GM21576 (cell line): Measurements from ENCODE around the gene ZNF652.
"Not testable (repeated sequence)": the region's sequence is repeated elsewhere in the genome, so short reads cannot be mapped to it uniquely, and the experiment has no call there.

Experiments used
- ATAC-seq: cut with Tn5 transposase; IDR thresholded peaks from one replicate; pipeline ENCODE4 v1.9.1; 2021; ENCODE audit warnings: mild to moderate bottlenecking, moderate library complexity; ENCODE audit not compliant: unreplicated experiment

Gene ZNF652

DNA sequence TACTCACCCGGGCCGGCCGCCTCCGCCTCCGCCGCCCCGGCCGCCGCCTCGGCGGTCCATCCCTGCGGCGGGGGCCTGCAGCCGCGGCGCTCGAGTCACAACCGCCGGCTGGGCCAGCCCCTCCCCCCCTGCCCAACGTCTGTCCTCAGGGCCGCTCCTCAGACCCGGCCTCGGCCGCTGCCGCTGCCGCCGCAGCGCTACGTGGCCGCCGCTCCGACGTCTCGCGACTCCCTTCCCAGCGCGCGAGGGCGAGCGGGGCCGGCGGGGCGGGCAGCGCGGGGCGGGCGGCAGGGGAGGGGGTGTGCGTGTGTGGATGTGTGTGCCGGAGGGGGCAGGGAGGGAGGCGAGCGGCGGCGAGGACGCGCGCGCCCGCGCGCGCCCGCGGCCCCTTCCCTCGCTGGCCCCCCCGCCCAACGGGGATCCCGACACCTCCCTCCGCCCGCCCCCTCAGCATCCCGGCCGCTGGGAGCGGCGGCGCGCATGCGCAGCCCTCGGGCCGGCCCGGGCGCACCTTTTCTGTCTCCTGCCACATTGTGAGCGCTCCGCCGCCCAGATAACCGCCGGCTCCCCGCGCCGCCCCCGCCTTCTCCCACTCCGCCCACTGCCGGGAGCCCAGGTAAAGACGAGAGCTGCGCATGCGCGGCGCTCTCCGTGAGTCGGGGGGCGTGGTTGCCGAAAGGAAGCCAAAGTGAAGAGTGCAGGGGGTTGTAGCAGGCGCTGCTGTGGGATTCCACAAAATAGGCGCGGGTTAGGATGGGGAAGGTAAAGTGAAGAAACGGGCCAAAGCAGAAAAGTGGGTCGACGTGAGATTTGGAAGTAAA, at the start of gene ZNF652:
Gene ZNF652 (minus strand): TSS at position 349 of the 821 bp plus-strand sequence. CDS start 44,525 bp downstream, outside the sequence.
- peak; percentile 47 for ATAC-seq

DNA sequence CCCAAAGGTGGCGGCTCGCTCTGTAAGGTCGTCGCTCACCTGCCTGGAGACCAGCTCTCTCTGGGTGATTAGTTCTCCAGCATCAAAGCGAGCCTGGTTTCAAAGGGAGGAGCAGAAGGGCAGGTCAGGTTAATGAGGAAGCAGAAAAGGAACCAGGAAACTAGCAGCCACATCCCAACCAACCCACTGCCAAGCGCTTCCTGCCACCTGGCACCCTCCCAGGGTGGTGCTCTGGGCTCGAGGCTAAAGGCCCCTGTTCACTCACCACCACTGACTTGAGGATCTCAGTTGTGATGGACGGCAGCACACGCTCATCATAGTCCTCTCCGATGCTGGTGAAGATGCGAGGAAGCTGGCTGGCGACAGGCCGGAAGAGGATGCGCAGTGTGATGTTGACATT, 47.0 kb upstream of the ZNF652 start:
- no peak for ATAC-seq

DNA sequence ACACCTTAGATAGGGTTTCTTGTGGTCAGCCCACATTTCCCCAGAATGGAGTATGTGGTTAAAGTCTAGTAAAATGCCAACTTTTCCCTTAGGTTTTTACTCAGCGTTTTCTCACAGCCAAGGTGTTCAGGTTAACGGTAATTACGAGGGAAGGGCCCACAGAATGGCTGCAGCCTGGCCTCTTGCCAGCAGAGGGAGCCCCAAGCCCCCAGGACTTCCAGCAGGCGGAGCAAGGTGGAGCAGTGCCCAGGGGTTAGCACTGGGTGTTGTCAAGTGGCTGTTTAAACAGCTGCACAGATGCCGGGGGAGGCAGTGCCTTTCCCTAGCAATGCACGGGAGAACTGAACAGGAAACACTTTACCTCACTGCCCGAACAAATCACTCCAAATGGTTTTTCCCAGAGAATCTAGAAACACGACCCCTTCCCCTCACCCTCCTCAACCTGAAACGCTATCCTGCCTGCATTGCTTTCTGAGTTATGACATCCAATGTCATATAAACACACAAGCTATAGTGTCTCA, 46.0 kb upstream of the ZNF652 start:
- peak; percentile 75 for ATAC-seq

DNA sequence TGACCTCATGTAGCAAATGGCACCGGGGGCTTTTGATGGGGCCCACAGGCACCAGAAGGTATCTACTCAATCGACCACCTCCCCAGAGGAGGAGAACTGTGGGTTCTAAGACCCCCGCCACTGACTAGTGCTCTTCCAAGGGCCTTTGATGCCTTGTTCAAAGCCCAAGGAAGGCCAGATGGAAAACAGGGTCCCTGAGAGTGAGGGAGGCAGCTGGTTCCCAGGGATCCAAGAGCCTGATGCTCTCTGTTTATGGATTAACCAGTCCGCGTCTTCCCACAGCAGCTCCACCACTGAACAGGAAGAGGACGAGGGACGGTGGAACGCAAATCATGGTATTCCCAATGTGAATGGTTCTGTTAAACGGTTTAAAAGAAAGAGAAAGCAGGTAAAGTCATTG, 45.0 kb upstream of the ZNF652 start:
- ATAC-seq = no peak

DNA sequence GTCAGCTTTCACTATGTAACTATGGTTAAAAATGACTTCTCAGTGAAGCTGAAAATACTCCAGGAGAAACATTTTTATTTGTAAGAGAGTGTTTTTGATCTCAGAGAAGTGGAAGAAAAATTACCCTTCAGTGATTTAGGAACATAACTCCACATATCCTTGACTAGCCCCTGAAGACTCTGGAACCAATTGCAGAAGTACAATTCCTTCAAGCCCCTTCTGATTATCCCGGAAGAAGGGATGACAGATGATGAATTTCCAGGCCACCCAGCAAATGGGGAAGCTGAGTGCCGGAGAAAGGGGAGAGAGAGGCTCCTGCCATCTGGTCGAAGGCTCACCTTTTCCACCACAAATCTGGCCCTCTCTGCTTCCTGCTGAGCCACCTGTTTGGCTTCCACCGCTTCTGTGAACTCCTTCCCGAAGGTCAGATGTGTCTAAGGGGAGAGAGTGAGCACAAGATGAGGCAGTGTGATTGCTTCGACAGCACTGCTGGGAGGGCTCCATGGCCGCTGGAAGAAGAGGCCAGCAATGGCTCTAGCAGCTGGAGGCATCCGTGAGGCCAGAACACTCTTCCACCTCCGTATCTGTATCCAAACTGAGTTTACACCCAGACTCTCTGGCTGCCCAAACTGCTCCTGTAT, 44.5 kb upstream of the ZNF652 start:
- no peak for ATAC-seq

DNA sequence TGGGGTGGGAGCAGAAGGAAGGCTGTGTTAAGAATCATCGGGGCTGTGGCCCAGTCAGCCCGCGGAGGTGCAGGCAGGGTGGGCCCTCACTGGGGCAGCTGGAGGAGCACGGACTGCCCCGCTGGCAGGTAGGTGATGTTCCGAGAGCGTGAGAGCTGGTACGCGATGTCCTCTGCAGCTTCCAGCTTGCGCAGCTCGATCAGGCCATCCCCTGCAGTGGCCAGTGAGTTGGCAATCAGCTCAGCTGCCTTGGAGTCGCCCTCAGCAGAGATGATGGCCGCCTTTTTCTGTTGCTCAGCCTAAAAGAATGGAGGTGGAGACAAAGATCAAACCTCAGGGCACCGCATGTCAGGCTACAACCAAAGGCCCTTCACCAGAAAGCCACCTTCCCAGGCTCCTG, 42.9 kb upstream of the ZNF652 start:
- no peak for ATAC-seq

DNA sequence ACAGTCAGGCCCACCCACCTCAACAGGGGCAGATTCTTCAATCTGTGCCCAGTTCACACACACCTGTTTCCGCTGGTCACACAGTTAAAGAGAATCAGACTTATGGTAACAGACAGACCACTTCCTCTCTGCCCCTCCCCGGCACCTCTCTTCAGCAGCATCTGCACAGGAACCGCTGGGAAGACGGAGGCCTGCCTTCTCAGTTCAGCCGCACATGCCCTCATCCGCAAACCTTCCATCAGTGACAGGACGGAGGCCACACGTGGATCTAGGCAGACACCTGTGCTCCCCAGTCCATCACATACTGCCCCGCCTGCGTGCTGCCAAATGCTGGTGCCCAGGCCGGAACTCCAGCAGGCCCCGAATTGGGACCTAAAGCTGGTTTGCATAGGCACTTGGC, 42.3 kb upstream of the ZNF652 start:
- no peak for ATAC-seq

DNA sequence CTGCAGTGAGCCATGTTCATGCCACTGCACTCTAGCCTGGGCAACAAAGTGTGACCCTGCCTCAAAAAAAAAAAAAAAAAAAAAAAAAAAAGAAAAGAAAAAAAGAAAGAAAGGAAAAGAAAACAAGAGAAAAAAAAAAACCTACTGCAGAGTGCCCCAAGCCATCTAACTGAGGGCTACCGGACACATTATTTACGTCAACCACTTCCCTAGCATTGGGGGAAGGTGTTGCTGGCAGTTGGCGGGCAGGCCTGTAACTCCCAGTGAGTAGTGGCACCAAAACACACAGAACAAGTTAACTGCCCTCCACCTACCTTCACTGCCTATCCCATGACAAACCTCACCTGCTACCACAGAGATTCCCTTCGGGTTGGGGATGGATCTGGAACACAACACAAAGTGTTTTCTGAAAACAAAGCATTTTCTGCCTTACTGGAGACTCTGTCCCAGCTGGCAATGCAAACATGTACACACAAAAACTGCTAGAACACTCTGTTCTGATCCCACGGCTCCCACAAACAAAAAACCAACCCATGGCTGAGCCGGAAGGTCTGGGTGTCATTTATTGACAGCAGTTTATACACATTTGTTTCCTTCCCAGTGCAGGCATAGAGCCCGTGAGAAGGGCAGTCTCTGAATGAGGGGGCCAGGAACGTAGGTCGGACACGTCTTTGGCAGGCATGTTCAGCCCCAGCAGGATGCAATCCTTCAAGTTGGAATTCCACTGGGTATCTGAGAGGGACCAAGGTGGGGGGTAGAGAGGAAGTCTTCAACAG, 41.7 kb upstream of the ZNF652 start:
- ATAC-seq = no peak

DNA sequence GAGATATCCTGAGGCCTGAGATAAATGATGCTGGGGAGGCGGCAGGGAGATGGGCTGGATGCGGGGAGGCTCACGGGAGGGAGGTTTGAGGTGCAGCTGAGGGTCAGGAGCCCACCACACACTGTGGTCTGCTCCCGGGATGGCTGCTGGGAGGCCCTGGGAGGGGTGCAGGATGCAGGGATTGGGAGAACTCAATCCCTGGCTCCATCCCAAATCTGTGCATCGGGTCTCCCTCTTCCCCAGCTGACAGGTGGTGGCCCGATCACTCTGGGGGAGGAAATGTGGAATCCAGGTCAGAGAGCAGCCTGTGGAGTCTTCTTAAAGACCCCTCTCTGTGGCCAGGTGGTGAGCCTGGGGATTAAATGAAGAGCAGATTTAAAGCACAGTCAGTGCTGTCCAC, 40.7 kb upstream of the ZNF652 start:
- ATAC-seq = no peak

DNA sequence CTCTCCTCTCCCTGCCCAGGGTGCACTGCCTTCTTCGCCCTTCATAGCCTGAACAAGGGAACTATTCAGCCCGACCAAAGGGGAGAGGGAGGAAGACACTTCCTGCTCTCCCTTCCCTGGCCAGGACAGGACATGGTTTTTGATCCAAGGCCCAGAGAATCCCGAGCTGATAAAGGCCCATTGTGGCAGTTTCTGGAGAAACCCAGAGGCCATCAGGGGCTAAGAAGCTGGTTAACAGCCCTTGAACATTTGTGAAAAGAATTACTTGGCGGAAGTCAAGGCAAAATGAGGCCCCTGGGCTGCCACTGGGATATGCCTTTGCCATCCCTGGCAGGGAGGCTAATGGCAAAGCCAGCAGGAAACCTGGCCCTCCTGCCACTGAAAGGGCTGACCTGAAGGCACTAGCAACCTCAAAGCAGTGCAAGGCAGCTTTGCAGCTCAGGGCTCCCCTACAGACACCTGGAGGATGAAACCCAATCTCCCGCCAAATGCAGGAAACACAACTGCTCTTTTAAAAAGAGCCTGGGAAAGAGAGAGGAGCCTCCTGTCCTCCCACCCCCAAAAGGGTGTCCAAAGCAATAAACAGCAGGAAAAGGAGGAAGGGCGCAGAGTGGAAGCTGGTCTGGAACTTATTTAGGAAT, 40.0 kb upstream of the ZNF652 start:
- no peak for ATAC-seq

DNA sequence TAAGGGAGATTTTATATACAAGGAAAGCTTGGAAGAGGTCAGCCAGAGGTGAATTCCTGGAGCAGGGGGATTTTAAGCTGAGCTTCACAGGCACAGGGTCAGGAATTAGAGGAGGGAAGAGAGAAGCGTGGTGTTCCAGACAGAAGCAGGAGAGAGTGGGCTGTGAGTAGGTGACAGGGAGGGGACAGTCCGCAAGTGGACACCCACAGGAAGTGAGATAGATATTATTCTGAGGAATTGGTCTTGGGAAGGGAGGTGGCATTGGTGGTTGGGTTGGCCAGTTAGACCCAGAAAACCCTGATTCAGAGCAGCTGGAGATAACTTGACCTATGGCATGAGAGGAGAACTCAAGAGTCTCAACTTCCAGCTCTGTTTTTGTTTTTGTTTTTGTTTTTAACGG, 37.9 kb upstream of the ZNF652 start:
- ATAC-seq = no peak

DNA sequence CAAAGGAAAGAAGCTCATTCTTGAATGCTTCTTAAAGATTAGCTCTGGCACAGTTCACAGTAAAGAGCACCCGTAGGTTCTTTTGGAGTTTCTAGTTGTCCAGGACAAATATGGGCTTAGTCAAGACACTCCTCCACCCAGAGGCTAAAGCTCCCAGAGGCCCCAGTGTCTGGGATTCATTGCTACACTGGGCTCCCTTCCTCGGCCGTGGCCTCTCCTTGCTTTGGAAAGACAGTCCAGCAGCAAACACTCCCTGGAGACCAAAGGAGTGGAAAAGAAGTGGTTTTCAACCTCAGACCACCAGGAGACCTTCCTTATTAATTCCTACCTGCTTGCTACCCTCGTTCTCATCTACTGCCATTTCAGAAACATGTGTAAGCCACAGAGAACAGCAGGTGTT, 35.5 kb upstream of the ZNF652 start:
- no peak for ATAC-seq

DNA sequence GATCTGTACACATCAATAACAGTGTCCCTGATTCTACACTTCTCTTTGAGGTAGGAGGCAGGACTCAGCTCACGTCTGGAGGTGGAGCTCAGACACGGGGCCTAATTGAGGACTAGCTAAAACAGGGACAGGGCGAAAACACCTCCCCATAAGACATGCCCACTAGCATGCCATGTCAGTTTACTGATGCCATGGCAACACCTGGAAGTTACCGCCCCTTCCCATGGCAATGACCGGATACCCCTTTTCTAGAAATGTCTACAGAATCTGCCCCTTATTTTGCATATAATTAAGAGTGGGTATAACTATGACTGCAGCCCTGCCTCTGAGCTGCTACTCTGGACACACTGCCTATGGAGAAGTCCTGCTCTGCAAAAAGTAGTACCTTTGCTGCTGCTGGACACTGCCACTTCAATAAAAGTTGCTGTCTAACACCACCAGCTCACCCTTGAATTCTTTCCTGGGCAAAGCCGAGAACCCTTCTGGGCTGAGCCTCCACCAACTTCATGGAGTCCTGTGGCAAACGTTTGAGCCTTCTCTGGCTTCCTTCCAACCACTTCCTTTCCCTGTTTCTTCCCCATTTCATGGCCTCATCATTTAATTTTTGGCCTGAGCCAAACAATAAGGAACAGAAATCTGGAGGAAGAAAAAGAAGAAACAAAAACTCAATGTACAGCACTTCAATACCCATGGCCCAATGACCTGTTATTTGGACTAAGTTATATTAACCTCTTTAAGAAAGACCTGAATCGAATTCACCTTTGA, 31.6 kb upstream of the ZNF652 start:
- no peak for ATAC-seq

DNA sequence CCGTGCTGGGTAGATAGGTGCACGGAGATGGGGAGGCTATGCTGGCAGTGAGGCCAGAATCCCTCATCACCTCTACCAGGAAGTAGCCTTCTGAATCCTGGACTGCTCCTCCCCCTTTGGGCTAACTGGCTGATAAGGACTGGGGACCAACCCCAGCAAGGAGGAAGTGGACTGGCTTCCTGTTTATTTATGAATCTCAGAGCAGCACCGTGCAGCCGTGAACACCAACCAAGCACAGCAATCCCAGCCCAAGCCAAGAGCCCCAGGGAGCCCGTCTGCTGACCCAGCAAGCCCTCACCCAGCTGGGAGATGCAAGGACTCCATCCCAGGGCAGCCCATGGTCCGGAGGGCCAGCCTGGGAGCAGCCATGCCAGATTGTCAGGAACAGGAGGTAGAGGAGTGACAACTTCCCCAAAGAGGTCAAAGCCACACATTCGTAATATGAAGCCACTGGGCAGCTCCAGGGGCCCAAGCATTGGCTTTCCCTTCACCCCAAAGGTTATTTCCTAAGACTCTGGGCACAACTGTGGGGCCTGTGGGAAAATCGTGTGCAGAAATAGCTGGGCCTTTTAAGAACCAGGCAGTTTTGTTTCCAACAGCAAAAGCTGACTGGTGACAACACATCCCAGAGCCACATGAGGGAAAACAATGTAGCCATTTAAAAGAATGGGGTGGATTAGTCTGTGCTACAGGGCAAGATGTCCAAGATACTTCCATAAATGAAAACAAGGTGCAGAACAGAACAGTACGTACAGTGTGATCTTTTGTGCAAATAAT, 28.7 kb upstream of the ZNF652 start:
- no peak for ATAC-seq

DNA sequence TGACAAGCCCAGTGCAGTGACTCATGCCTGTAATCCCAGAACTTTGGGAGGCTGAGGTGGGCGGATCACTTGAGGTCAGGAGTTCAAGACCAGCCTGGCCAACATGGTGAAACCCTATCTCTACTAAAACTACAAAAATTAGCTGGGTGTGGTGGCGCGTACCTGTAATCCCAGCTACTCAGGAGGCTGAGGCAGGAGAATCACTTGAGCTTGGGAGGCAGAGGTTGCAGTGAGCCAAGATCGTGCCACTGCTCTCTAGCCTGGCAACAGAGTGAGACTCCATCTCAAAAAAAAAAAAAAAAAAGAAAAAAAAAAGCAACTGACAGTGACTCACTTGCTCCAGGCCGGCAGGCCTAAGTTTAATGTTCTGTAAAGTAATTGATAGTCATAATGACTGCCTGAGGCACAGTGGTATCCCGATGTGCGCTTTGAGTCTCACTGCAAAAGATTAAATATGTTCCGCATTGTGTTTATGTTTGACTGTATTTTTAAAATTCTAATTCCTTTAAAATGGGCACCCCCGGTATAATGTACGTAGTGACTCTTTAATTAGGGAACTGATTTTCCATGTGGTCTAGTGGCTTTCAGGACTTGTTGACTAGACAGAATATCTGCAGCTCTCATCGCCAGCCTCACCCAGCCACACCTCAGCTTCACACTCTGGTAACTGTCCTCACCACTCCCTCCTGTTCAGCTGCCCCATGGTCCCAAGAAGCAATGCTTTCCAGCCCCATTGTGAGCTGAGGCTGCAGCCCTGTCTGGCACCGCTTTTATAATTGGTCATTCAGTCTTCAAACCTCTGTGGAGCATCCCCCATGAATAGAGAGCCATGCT, 27.7 kb upstream of the ZNF652 start:
- ATAC-seq = not testable (repeated sequence)

DNA sequence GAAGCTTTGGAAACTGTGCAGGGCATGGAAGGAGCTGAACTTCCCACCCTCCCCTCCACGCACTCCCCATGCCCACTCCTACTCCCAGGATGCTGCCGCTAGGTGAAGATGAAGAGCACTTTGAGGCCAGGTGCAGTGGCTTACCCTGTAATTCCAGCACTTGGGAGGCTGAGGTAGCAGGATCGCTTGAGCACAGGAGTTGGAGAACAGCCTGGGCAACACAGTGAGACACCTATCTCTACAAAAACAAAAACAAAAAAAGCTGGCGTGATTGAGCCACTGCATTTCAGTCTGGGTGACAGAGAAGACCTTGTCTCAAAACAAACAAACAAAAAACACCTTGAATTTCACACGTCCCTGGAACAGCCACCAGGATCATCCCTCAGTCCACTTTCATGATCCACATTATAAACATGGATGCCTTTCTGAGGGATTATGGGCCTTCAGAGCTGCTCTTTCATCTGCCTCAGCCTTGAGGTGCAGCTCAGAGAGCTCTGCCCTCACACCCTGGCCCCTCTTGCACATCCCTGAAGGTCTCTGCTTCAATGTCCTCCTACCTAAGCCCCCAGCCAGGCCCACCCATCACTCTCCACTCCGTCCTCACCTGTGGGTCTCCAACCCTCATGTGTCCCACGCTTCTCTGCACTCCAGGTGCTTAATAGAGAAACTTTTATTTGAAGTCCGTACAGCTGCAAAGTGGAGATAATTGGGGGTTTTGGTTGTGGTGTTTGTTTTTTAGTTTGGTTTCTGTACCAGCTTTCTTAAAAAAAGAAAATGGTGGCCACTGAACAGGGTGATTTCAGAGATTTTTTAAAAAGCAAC, 26.9 kb upstream of the ZNF652 start:
- no peak for ATAC-seq

DNA sequence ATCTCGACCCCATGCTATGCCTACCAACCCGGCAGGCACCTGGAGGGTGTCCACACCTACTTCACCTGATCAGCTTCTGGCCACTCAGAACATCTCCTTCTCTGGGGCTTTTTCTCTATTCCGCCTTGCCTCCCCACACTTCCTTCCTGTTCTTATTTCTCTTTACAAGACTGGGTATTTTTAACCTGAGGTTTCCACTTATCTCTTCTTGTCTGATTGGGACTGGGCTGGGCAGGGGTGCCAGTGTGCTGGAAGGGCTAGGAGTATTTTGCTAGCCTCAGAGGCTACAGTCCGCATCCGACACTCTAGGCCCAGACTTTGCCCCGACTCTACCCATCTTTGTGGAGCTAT, 26.2 kb upstream of the ZNF652 start:
- no peak for ATAC-seq
